GM21723 (cell line): ENCODE results near the gene C4orf54.

ENCODE experiments used
- ATAC-seq: cut with Tn5 transposase; IDR thresholded peaks from one replicate; pipeline ENCODE4 v1.9.1; 2021; ENCODE audit warnings: mild to moderate bottlenecking, moderate library complexity; ENCODE audit not compliant: unreplicated experiment

The C4orf54 gene

DNA sequence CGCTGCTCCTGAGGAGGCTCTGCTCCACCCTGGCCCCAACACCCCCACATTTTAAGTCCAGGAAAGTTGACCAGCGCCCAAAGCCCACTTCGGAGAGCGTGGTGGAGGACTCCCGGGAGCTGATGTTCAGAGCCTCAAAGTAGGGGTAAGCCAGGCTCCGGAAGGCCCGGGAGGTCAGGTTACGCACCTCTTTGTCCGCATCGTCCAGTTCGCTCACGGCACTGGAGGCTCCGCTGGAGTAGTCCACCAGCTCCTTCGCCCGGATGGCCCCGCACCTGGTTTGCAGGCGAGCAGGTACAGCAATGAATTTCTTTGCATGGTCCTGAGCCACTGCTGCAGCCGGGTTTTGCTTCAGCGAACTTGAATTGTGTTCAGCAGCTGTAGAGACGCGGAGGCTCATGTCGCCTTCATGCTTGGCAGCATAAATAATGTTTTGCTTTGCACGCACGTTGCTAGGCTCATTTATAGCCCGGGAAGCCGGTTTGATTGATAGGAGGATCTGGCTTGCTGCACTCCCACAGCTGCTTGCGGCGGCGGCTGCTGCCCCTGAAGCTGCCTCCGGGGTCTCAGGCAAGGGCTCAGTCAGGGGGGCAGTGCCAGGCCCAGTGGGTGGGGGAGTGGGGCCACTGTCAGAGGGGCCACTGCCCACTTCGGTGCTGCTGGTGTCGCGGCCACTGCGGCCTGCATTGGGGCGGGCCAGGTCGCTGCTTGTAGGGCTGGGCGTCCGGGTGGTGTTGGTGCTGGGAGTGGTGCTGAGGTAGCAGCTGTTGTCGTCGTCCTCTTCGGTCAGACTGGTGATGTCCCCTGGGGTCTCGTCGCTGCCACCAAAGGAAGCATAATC, 4.8 kb downstream of the C4orf54 start:
- ATAC-seq: no peak

DNA sequence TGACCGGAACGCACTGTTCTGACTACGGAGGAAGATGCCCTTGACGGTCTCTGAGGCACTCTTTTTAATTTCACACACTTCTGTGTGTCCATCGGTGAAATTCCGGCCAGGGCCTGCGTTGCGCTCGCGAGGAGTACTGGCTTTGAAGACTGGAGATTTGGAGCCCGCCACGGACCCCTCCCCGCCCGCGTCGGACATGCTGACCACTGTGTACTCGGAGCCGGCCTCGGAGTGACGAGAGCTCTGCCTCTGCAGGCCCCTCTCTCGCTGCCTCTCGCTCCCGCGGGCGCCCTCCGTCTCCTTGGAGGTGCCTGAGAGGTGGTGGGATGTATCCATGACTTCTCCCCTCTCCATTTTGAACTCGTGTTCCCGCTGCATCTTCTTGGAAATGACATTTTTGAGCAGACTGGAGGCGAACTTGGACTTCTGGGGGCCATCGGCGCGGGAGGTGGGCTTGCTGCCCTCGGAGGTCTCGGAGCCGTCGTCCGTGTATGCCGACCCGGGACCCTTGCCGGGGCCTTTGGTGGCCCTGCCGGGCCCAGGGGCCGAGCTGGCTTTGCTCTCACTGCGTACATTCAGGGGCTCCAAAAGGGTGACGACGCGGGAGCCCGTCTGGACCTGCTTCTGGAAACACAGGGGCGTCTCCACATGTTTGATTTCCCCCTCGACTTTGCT, 5.7 kb downstream of the C4orf54 start:
- no peak for ATAC-seq

DNA sequence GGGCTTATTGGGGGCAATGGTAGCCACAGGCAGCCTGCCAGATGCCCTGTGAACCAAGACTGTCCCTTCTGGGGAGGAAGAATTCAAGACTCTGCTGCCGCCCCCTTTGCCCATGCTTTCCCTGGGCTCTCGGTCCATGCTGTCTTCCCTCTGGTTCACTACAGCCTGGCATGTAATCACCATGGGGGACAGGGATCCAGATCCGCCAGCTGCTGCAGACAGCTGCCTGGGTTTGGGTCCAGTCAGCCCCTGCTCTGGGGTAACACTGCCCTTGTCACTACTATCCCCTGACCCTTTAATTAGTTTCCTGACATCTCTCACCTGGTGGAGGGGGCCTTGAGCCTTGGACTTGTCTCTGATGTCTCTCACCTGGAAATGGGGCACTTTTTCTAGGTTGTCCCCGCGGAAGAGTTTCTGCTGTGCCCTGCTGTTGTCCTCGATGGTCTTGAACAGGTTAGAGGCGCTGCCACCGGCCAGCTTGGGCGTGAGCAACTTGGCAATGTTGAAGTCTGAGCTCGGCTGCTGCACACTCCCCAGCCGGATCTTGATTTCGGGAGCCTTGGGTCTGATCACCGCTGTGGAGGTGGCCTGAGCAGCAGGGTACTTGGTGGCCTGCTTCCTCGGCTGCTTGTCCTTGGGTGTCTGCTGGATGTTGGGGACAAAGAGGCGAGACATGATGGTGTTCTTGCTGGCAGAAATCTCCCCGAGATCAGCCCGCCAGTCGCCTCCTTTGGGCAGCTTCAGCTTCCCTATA, 6.4 kb downstream of the C4orf54 start:
- ATAC-seq: no peak

DNA sequence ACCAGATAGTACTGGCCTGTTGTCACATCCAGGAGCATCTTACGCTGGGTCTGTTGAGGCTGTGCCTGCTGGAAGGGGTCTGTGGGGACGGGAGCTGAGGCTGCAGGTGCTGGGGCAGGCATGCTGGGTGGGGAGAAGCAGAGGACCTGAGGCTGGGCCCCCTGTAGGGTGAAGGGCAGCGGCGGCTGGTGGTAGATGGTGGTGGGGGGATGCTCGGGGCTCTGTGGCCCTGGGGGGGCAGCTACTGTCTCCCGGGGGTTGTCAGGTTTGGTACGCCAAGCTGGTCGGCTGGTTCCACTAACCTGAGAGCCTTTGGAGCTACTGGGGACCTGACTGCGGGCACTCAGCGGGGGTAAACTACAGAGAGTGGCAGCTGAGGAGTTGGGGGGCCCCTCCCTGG, 7.8 kb downstream of the C4orf54 start:
- ATAC-seq: no peak

DNA sequence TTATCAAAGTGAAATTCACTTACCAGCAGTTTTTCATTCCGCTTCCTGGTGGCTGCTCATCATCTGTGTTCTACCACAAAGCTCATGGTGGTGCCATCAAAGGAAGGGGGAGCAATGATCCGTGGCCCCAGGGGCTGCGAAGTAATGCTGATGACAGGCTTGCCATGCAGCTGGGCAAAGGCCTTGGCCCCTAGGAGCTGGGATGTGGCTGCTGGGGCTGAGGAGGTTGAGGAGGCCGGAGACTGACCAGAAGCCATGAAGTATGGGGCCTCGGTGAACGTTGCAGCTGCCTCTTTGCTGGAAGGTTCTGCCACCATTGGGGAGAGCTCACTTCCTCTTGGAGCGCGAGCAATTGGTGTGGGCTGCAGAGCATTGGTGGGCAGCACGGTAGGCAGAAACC, 8.4 kb downstream of the C4orf54 start:
- no peak for ATAC-seq

GRCh38 chr4:99648321-99648720, 9.3 kb downstream of the C4orf54 start:
- no peak for ATAC-seq

GRCh38 chr4:99647071-99647470, 10.6 kb downstream of the C4orf54 start:
- ATAC-seq: no peak

- no peak for ATAC-seq
These were observed 12.0 kb downstream of the C4orf54 start for GRCh38 chr4:99645638-99646037.

DNA sequence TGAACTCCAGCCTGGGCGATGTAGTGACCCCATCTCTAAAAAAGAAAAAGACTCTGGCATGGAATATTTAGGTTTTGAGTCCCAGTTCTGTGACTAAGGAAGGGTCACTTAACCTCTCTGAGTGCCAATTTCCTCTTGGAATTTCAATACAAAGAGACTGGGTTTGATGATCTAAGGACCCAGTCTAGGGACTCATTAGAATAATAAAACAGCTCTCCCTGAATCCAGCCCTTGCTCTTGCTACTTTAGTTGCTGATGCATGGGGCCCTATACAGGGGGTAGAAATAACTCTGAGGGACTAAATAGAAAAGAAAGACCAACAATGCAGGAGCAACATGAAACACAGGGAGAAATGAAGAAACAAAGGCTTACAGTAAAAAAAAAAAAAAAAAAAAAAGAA, 12.6 kb downstream of the C4orf54 start:
- no peak for ATAC-seq

DNA sequence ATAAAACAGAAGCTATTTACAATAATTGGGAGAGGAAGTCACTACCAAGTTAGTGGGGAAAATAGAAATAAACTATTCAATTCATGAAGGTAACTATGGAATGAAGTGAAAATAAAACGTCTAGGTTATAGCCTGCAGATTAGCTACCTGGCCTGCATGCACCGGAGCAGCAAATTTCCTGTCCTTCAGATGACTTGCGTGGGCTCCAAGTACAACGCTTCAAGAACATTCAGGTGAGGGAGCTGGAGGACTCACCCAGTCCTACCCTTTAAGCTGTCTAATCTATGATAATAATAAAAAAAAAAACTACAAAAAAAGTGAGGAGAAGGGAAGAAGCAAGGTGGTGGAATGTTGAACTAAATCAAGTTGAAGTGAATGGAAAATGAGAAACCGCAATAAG, 13.2 kb downstream of the C4orf54 start:
- ATAC-seq: no peak

DNA sequence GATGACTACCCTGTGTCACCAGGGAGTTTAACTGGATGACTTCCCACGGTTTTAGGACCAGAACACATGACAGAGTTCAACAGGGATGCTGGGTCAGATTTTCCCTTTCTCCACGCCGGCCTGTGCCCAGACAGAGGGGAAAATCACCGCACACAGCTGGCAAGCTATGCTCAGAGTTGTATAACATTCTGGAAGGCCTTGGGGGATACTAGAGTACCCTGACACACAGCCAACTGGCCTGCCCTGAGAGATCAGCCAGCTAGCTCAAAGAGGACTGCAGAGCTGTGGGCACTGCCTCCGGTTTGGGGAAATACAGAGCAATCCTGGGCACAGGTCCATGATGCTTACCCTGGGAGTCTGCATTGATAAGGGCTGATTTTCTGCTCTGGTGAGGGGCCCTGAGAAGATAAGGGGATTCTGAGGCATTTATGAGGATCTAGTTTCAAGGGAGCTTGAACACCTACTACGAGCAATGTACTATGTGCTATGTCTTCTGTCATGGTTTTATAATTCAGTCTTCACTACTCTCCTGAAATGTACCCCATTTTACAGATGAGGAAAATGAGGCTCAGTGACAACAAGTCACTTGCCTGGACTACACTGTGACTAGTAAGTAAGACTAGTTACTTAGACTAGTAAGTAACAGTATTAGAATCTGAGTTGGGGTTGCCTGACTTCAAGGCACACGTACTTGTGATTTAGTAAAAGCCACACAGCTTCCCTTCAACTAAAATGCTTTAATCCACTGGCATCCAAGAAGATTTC, 14.7 kb downstream of the C4orf54 start:
- ATAC-seq: no peak

GRCh38 chr4:99640676-99641075, 17.0 kb downstream of the C4orf54 start:
- no peak for ATAC-seq

DNA sequence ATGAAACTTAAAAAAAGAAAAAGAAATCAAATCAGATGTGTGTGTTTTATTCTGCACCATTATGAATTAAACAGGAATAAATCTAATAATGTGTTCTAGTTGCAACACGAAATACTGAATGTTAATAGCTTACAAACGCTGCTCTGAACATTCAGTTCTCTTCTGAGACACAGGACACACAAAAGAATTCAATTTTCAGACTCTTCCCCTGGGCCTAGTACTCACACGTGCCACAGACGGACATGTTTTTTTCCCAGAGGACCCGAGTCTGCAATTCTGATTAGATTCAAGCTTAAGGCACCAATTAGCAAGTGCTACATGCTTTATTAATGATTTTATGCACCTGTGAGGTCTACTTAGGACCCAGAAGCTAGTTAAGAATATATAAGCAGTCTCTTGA, 20.5 kb downstream of the C4orf54 start:
- ATAC-seq: no peak

DNA sequence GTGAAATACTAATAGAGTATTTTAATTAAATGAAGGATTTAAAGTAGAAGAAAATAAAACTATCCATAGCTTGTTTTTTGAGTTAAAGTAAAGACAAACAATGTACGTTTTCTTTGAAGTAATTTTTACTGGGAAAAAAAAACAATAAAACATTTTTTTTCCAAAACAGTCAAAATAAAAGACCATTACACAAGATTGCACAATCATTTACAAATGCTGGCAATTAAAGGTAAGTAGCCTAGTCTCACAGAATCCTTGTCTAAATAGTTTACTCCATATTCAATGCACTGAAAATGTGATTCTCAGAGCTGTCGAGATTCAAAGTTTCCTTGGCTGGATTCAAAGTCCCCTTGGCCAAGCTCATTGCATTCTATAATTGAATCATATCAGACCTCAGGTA, 21.2 kb downstream of the C4orf54 start:
- no peak for ATAC-seq

GRCh38 chr4:99635601-99636000, 22.0 kb downstream of the C4orf54 start:
- no peak for ATAC-seq

- ATAC-seq: no peak
These were observed 22.8 kb downstream of the C4orf54 start for GRCh38 chr4:99634742-99635360.

- no peak for ATAC-seq
These were observed 23.9 kb downstream of the C4orf54 start for GRCh38 chr4:99633772-99634171.

GRCh38 chr4:99630857-99631360, 26.7 kb downstream of the C4orf54 start:
- no peak for ATAC-seq

- ATAC-seq: no peak
These were observed 27.6 kb downstream of the C4orf54 start for GRCh38 chr4:99629962-99630554.

DNA sequence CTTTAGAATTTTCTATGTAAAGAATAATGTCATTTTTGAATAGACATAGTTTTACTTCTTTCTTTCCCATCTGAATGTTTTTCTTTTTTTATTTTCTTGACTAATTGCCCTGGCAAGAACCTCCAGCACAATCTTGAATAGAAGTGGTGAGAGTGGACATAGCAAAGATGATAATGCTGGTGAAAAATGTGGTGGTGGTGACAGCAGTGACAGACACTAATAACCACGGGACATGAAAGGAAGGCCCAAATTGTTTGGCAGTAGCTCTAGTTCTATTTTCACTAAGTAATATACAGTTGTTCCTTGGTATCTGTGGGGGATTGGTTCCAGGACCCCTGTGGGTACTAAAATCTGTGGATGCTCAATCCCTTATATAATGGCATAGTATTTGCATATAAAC, 29.6 kb downstream of the C4orf54 start:
- ATAC-seq: no peak
